Testis (tissue), 3 donors: ENCODE measurements around the gene PCNT. TPM values are rescaled to one million over a fixed set of nuclear protein-coding genes. Genes with fewer than 3 reads are reported as not detected.

Source experiments
- DNase-seq: peaks from one replicate; pipeline ENCODE4 v3.0.0-alpha.2; 2019
- H3K27ac ChIP-seq, 2 donors: fragments of 200-600 bp; sonication (generic); one replicate each; pipeline ENCODE4 v1.5.1; 2019
- H3K27me3 ChIP-seq: fragments of 200-600 bp; sonication (generic); one replicate; pipeline ENCODE4 v1.5.1; 2019
- H3K36me3 ChIP-seq: fragments of 200-600 bp; sonication (generic); one replicate; pipeline ENCODE4 v1.5.1; 2017; ENCODE audit warnings: low read depth; ENCODE audit errors: missing control alignments
- H3K4me1 ChIP-seq: fragments of 200-600 bp; sonication (generic); one replicate; pipeline ENCODE4 v1.5.1; 2019
- H3K4me3 ChIP-seq, 2 donors: fragments of 200-600 bp; sonication (generic); one replicate each; pipeline ENCODE4 v1.5.1; 2017 to 2019
- H3K9me3 ChIP-seq: fragments of 200-600 bp; sonication (generic); one replicate; pipeline ENCODE4 v1.5.1; 2017
- POLR2A ChIP-seq: fragments of 450-650 bp; IDR thresholded peaks from one replicate; pipeline ENCODE4 v1.6.1; 2017; ENCODE audit warnings: antibody characterized with exemption, mild to moderate bottlenecking, moderate library complexity
- WGBS, 2 donors: methylation state at CpG; one replicate each; pipeline ENCODE4 v1.1.5; 2018; 5-methylcytosine and 5-hydroxymethylcytosine counted together
- intact Hi-C: fragments of 100-400 bp; cut with DNase I; formaldehyde crosslinking; loops from one replicate; pipeline ENCODE4 v1.15.1; 2023; ENCODE audit warnings: low total_unique reads
- polyA plus RNA-seq: library from polyadenylated mRNA; stranded (reverse); fragments of 350-450 nt; fragmentation: Illumina TruSeq; extraction: RNeasy Lipid Tissue Mini Kit (QIAGEN cat#74804); gene quantifications from one replicate; pipeline ENCODE4 v1.2.3, GENCODE V29; 2014; ENCODE audit warnings: low read depth, low replicate concordance; ENCODE audit not compliant: insufficient read depth
- total RNA-seq, 2 donors: library from RNA; depleted of rRNA; stranded (reverse); fragments of >200 nt; gene quantifications; one replicate each; pipeline ENCODE4 v1.2.3, GENCODE V29; 2016
- TF ChIP-seq, protein P1 (sequence below), 3 experiments: fragments of 450-650 bp in 2 of 3; fragments of 200-600 bp in 1 of 3; sonication (generic) in 1 of 3; IDR thresholded peaks; one replicate each; pipeline ENCODE4 v1.5.1; 2016 to 2019; ENCODE audit warnings: antibody characterized with exemption in 3 of 3, mild to moderate bottlenecking in 2 of 3, moderate library complexity in 1 of 3

PCNT gene
- total and polyA plus RNA-seq, 3 donors from 2014 or later: 44.7 to 169 (median 116) TPM

- no peak for TF ChIP-seq POLR2A
- TF ChIP-seq, protein P1, sequence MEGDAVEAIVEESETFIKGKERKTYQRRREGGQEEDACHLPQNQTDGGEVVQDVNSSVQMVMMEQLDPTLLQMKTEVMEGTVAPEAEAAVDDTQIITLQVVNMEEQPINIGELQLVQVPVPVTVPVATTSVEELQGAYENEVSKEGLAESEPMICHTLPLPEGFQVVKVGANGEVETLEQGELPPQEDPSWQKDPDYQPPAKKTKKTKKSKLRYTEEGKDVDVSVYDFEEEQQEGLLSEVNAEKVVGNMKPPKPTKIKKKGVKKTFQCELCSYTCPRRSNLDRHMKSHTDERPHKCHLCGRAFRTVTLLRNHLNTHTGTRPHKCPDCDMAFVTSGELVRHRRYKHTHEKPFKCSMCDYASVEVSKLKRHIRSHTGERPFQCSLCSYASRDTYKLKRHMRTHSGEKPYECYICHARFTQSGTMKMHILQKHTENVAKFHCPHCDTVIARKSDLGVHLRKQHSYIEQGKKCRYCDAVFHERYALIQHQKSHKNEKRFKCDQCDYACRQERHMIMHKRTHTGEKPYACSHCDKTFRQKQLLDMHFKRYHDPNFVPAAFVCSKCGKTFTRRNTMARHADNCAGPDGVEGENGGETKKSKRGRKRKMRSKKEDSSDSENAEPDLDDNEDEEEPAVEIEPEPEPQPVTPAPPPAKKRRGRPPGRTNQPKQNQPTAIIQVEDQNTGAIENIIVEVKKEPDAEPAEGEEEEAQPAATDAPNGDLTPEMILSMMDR (IDR thresholded peaks at IDR 0.05): no peak
- Histone ChIP-seq H3K9me3 (no peaks in the 10 kb centered on the region), H3K27me3 (no peaks in the 10 kb centered on the region), H3K27ac (peak overlapping the region; percentile 1 to 51), H3K36me3 (no peaks in the 10 kb centered on the region), H3K4me1 (peaks cover 36% of the 10 kb centered on the region), H3K4me3 (no peak overlapping the region)
- 70 to 71% methylated on average over 23 to 27 of the region's 27 CpGs for WGBS, 2 donors
- intact Hi-C loops: no loop called here
- DNase-seq: no peak
Measured at GRCh38 chr21:46393941-46394594, 70.1 kb downstream of the PCNT start.

- DNase-seq: peak; percentile 44
- no peaks in the 10 kb centered on the region for H3K9me3 ChIP-seq
- no peak overlapping the region for H3K4me3 ChIP-seq
- peaks cover 36% of the 10 kb centered on the region for H3K4me1 ChIP-seq
- H3K27ac ChIP-seq: peak overlapping the region in 1 of 2 donors; percentile 2
- TF ChIP-seq, protein P1 (IDR thresholded peaks at IDR 0.05): no peak
- no peaks in the 10 kb centered on the region for H3K27me3 ChIP-seq
- intact Hi-C loops: no loop called here
- WGBS, 2 donors: 63 to 71% methylated on average over 7 to 13 of the region's 13 CpGs
- no peaks in the 10 kb centered on the region for H3K36me3 ChIP-seq
Measured at GRCh38 chr21:46394595-46395104, 70.7 kb downstream of the PCNT start.

GRCh38 chr21:46397211-46397905 lies 73.4 kb downstream of the PCNT start:
- TF ChIP-seq, protein P1 (IDR thresholded peaks at IDR 0.05): no peak
- TF ChIP-seq POLR2A: no peak
- no peak for DNase-seq
- intact Hi-C loops: no loop called here
- H3K36me3 ChIP-seq: no peaks in the 10 kb centered on the region
- H3K27ac ChIP-seq: no peak overlapping the region
- no peak overlapping the region for H3K4me3 ChIP-seq
- peaks cover 17% of the 10 kb centered on the region for H3K4me1 ChIP-seq
- H3K9me3 ChIP-seq: no peaks in the 10 kb centered on the region
- H3K27me3 ChIP-seq: no peaks in the 10 kb centered on the region
- 95% methylated on average over 17 to 21 of the region's 21 CpGs for WGBS, 2 donors

- Histone ChIP-seq H3K27ac (no peak overlapping the region), H3K4me1 (peaks cover 11% of the 10 kb centered on the region), H3K9me3 (no peaks in the 10 kb centered on the region), H3K36me3 (no peaks in the 10 kb centered on the region), H3K27me3 (no peaks in the 10 kb centered on the region), H3K4me3 (no peak overlapping the region)
- no peak for TF ChIP-seq POLR2A
- TF ChIP-seq, protein P1 (IDR thresholded peaks at IDR 0.05): no peak
- no peak for DNase-seq
- WGBS, 2 donors: 94 to 95% methylated on average over 19 to 22 of the region's 22 CpGs
- intact Hi-C loops: no loop called here
Measured at GRCh38 chr21:46397993-46398392, 74.0 kb downstream of the PCNT start.
